Stimulated activated naive CD4-positive, alpha-beta T cell (primary cell): ENCODE data around the gene KAT8.
"Not testable (repeated sequence)": the region's sequence is repeated elsewhere in the genome, so short reads cannot be mapped to it uniquely, and the experiment has no call there.

Source experiments
- DNase-seq, 6 experiments: peaks; one replicate each; lab custom pipeline; 2025; lab: John Stamatoyannopoulos, UW

The KAT8 gene

GRCh38 chr16:31131841-31132271 lies 14.4 kb downstream of the KAT8 start:
- no peak for DNase-seq

DNA sequence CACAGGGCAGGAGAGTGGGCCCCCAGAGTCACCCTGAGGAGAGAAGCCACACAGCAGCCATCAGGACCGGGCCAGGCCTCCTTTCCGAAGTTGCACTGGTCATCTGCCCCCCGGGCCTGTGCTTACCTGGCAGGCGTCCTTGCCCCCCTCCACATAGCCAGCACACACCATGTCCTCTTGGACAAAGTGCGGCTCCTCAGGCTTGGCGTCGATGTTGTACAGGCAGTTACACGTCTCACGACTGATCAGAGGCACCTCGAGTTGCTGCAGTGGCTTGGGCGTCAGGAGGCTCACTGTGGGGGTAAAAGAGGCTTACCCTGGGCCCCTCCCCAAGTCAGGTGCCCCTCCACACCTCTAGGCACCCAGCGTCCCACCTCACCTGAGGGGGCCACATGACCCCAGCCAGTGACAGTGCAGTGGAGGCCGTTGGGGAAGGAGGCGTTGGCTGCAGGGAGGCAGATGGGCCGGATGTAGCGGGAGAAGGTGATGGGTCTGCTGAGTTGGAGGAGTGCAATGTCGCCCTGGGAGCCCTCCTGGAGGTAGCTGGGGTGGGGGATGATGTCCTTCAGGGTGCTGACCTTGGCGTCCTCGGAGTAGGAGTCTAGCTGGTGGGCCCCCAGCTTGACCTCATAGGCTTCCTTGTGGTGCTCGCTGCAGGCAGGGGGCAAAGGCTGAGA lies 15.0 kb downstream of the KAT8 start:
- DNase-seq, result no peak

DNA sequence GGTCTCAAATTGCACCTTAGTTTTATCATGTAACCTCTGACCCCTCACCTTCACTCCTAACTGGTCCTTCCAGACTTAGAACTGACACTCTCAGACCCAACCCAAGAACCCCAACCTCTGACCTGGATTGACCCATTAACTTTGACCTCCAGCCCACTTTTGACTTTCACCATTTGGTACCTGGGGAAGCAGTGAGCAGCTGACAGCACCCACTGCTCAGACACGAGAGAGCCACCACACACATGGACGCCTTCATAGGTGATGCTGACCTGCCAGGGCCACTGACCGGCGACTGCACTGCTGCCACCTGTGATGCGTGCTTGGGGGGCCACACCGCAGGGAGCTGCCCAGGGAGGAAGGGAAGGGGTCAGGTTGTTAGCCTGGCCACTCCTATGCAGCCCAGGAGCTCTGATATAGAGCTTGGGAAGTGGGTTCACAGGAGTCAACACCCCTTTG lies 15.6 kb downstream of the KAT8 start:
- DNase-seq, result no peak

- DNase-seq, result no peak
Measured at GRCh38 chr16:31134091-31134571, 16.7 kb downstream of the KAT8 start.

DNA sequence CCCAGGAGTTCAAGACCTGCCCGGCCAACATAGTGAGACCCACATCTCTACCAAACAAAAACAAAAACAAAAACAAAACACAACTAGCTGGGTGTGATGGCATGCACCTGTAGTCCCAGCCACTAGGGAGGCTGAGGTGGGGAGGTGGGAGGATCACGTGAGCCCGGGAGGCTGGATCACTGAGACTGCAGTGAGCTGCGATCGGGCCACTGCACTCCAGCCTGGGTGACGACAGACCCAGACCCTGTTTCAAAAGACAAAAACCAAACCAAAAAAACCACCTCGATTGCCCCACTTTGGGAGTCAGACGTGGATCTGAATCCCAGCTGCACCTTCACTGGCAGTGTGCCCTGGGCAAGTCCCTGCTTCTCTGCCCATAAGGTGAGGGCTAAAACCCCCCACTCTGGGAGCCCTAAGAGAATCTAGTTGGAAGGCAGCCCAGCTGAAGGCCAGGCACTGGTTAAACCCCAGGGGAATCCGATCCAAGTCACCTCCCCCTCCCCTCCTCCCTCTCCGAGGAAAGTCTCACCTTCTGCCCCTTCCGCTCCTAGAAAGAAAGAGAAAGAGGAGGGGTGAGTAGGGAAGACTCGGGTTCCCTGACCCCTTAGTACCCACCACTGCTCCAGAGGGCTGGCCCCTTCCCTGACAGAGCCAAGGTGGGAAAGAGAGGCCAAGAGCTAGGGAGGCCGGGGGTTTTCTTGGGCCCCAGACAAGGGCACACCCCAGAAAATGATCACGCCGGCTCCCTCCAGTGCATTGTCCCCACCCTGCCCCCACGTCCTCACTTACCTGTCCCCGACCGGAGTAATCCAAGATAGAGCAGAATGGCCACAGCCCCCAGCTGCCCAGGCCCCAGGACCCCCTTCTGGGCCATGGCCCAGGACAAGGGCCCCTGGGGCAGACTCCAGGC lies 17.4 kb downstream of the KAT8 start:
- DNase-seq, result no peak

GRCh38 chr16:31135535-31136286 lies 18.2 kb downstream of the KAT8 start, which contains the start of gene PRSS8:
Gene PRSS8, minus strand, starts transcription at chr16:31135727. Its CDS starts 229 bp downstream, at chr16:31135498.
- no peak for DNase-seq

GRCh38 chr16:31136287-31136662 lies 18.8 kb downstream of the KAT8 start:
- no peak for DNase-seq

GRCh38 chr16:31136822-31137499 lies 19.5 kb downstream of the KAT8 start:
- DNase-seq, result not testable (repeated sequence)

DNA sequence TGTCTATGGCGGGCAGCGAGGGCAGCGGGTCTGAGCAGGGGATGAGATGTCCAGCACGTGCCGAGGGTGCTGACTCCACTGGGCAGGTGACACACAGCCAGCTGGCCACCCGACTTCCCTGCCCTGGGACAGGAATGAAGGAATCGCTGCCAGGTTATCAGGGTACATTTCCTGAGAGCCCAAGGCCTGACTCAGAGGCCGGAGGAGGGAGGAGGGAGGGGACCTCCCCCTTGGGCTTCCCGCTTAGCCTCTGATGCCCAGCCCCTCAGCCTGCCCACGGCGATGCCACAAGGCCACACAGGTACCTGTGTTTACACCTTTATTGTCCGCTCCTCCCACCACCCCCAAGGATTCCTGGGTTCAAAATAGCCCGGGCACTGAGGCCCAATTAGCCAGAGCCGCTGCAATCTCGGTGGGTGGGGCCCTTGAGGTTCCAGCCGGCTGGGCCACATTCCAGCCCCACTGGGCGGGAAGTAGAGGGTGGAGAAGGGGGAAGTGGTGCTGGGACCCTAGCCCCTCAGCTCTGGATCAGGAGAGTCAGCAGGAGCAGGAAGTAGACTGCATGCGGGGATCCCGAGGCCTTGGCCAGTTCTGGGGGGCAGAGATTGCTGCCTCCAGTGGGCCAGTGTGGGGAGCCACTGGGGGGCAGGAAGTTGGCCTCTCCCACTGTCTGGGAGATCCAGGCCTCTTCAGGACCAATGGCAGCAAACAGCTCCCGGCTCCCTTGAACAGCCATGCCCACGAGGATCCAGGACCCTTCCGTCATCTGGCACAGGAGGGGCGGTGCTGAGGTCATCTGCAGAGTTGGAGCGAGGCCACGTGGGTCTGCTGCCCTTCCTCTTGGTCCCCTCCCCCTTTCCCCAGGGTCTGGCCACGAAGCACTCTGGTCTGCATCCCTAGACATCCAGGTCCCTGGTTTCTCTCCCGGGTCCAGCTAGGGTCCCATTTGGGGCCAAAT lies 21.4 kb downstream of the KAT8 start:
- no peak for DNase-seq

DNA sequence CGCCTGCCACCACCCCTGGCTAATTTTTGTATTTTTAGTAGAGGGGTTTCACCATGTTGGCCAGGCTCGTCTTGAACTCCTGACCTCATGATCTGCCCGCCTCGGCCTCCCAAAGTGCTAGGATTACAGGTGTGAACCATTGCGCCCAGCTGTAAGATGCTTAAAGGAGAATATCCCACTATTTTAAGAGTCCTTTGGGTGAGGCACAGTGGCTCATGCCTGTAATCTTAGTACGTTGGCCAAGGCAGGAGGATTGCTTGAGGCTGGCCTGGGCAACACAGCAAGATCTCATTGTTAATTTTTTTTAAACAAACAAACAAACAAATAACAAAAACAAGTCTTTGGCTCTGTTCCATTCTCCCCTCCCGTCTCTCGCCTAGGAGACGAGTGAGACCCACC lies 23.6 kb downstream of the KAT8 start:
- not testable (repeated sequence) for DNase-seq

GRCh38 chr16:31141489-31142108 lies 24.1 kb downstream of the KAT8 start:
- DNase-seq, result no peak

GRCh38 chr16:31142109-31143010 lies 24.9 kb downstream of the KAT8 start:
- DNase-seq, result peak; percentile 93 to 98 (median 96)

DNA sequence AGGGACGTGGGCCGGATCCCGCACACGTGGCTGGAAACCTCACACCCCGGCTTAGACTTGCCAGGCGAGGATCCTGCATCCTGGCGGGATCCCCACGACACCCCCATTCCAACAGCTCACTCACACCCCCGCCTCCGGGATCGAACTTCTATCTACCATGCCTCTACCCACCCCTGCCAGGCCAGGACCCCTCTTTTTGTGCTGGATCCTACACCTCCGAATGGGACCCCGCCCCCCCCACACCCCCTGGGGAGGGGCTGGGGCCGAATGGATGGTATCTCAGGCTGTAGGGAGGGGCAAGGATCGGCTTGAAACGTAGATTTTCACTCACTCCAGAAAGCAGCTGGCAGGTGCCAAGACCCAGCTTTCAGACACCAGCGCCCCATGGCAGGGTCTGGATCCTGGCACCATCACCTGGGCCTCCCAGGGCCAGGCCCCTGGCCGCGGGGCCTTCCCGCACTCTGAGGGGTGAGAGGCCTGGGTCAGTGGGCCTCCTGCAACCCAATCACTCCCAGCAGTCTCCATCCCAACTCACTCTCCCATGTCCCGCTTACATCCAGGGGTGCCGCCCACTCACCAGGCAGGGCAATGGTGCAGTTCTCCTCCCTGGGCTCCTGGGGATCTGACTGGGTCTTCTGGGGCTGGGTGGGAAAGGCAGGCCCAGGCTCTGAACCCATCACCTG lies 25.7 kb downstream of the KAT8 start:
- DNase-seq, result no peak

GRCh38 chr16:31143694-31144148 lies 26.3 kb downstream of the KAT8 start:
- no peak for DNase-seq

DNA sequence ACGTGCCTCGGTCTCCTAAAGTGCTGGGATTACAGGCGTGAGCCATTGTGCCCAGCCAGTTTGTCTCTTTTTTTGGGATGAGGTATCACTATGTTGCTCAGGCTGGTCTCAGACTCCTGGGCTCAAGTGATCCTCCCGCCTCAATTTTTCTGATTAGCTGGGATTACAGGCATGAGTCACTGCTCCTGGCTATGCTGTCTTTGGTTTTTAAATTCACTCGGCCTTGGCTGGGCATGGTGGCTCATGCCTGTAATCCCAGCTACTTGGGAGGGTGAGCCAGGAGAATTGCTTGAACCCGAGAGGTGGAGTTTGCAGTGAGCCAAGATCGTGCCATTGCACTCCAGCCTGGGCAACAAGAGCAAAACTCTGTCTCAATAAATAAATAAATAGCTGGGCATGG lies 27.0 kb downstream of the KAT8 start:
- DNase-seq, result not testable (repeated sequence)

DNA sequence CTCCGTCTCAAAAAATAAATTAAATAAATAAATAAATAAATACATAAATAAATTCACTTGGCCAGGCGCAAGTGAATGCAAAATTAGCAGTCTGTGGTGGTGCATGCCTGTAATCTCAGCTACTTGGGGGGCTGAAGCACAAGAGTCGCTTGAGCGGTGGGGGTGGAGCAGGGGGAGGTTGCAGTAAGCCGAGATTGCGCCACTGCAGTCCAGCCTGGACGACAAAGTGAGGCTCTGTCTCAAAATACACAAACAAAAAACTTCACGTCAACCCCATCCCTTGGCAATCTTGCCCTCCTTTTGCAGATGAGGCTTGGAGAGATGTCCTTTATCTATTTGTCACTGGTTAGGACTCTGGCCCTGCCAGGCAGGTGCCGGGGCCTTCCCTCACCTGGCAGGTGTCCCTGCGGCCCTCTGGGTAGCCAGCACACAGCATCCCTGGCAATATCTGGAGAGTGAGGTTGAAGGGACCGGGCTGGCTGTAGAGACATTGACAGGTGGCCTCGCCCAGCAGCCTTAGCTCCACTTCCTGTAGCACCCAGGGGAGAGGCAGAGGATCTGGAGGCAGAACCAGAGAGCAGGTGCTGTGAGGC lies 28.0 kb downstream of the KAT8 start:
- no peak for DNase-seq

GRCh38 chr16:31147574-31147973 lies 30.1 kb downstream of the KAT8 start:
- DNase-seq, result no peak

- DNase-seq, result no peak
Measured at GRCh38 chr16:31148281-31148728, 30.8 kb downstream of the KAT8 start.
